GM12874 (cell line): ENCODE measurements around the gene TNFRSF1B.
A peak's percentile ranks its signal among the peaks of the same experiment; 100 is the strongest.

Experiments
- CTCF ChIP-seq: IDR thresholded peaks from 2 replicates; pipeline ENCODE4 v1.5.1; 2011; ENCODE audit warnings: low read depth, mild to moderate bottlenecking, control low read depth, low read length, moderate library complexity; ENCODE audit not compliant: insufficient read depth

Gene TNFRSF1B

GRCh38 chr1:12179676-12180075 lies 12.9 kb downstream of the TNFRSF1B start:
- no peak for TF ChIP-seq CTCF

GRCh38 chr1:12180315-12180714 lies 13.5 kb downstream of the TNFRSF1B start:
- TF ChIP-seq CTCF: no peak

- no peak for TF ChIP-seq CTCF
Observed at GRCh38 chr1:12180903-12181302, 14.1 kb downstream of the TNFRSF1B start.

- no peak for TF ChIP-seq CTCF
Observed at GRCh38 chr1:12181568-12181967, 14.8 kb downstream of the TNFRSF1B start.

GRCh38 chr1:12182410-12182984 lies 15.7 kb downstream of the TNFRSF1B start:
- no peak for TF ChIP-seq CTCF

- no peak for TF ChIP-seq CTCF
Observed at GRCh38 chr1:12183095-12183794, 16.5 kb downstream of the TNFRSF1B start.

GRCh38 chr1:12184008-12184681 lies 17.4 kb downstream of the TNFRSF1B start:
- peak; percentile 23; the same call in 1 of the 2 replicates for TF ChIP-seq CTCF
